HepG2 (cell line): ENCODE measurements around the gene RBBP8. TPM values are rescaled to one million over a fixed set of nuclear protein-coding genes. Genes with fewer than 3 reads are reported as not detected.

Source experiments
- ATAC-seq: fragments of 200-7000 bp; cut with Tn5 transposase; 3 replicates; pipeline ENCODE4 v1.9.1; 2020; ENCODE audit warnings: mild to moderate bottlenecking, moderate library complexity
- BruUV-seq: library from RNA; stranded (reverse); fragments of 400-500 nt; replicated peaks from 2 replicates; lab custom pipeline; 2021; lab: Mats Ljungman, UMichigan
- CTCF ChIA-PET: fragments of 300-600 bp; formaldehyde crosslinking; extraction: SDS; loops from one replicate; lab custom pipeline; 2021; ENCODE audit warnings: low total read pairs, inconsistent platforms, low intra/inter-chr PET ratio; lab: Yijun Ruan, JAX
- POLR2A ChIA-PET: fragments of 350-600 bp; sonication (Branson Sonifier 250); formaldehyde crosslinking; loops from one replicate; lab custom pipeline; 2020; ENCODE audit warnings: antibody characterized with exemption, inconsistent platforms; lab: Yijun Ruan, JAX
- DNase-seq: peaks from one replicate; pipeline ENCODE4 v3.0.0-alpha.2; 2015; ENCODE audit warnings: low spot score
- FAIRE-seq: peaks from 3 replicates; lab custom pipeline; 2011; peaks lifted over from hg19 to GRCh38; lab: Jason Lieb, UNC
- H2AFZ ChIP-seq: one replicate; pipeline ENCODE4 v1.6.1; 2011; ENCODE audit warnings: low read length, inconsistent platforms
- H3K27ac ChIP-seq: fragments of 300-600 bp; 3 replicates; pipeline ENCODE4 v1.8.0; 2011; ENCODE audit warnings: mixed run types, mild to moderate bottlenecking, mixed read lengths, low read length, inconsistent platforms; ENCODE audit not compliant: insufficient read depth; ENCODE audit errors: extremely low read length
- H3K27me3 ChIP-seq, 2 experiments: fragments of 200-600 bp in 1 of 2; 2 replicates in 1 of 2; 3 replicates in 1 of 2; pipeline versions ENCODE4 v1.6.0 to v1.8.0; 2011; ENCODE audit warnings: low read length in 2 of 2, mild to moderate bottlenecking in 2 of 2, moderate library complexity in 2 of 2, inconsistent platforms in 1 of 2; ENCODE audit not compliant: insufficient read depth in 2 of 2, control insufficient read depth in 1 of 2
- H3K36me3 ChIP-seq, 2 experiments: fragments of 200-600 bp in 1 of 2; replicated peaks in 1 of 2; 2 replicates in 1 of 2; 3 replicates in 1 of 2; pipeline versions ENCODE4 v1.5.1 to v1.8.0; 2011; ENCODE audit warnings: low read length in 2 of 2, inconsistent platforms in 1 of 2; ENCODE audit not compliant: insufficient read depth in 2 of 2, control insufficient read depth in 1 of 2
- H3K4me1 ChIP-seq: 2 replicates; pipeline ENCODE4 v1.5.1; 2012; ENCODE audit warnings: low read length, inconsistent platforms; ENCODE audit not compliant: insufficient read depth
- H3K4me2 ChIP-seq: 2 replicates; pipeline ENCODE4 v1.6.0; 2011; ENCODE audit warnings: low read depth, low read length, inconsistent platforms
- H3K4me3 ChIP-seq, 3 experiments: fragments of 200-600 bp in 1 of 3; sonication (generic), shearing (Covaris generic) in 1 of 3; replicated peaks in 1 of 3; 2 replicates each; pipeline ENCODE4 v1.5.1; 2011 to 2016; ENCODE audit warnings: low read length in 3 of 3, inconsistent platforms in 2 of 3, low read depth in 2 of 3, mild to moderate bottlenecking in 2 of 3, control low read depth in 1 of 3, mixed read lengths in 1 of 3; ENCODE audit not compliant: insufficient read depth in 1 of 3
- H3K79me2 ChIP-seq: one replicate; pipeline ENCODE4 v1.6.1; 2011; ENCODE audit warnings: low read length, inconsistent platforms; ENCODE audit not compliant: insufficient read depth
- H3K9ac ChIP-seq: 2 replicates; pipeline ENCODE4 v1.6.0; 2011; ENCODE audit warnings: mild to moderate bottlenecking, low read depth, low read length, inconsistent platforms; ENCODE audit not compliant: insufficient read depth
- H3K9me3 ChIP-seq: 2 replicates; pipeline ENCODE4 v1.5.1; 2012; ENCODE audit warnings: mild to moderate bottlenecking, low read length
- H4K20me1 ChIP-seq: 2 replicates; pipeline ENCODE4 v1.6.0; 2011; ENCODE audit warnings: inconsistent platforms, mild to moderate bottlenecking, low read length, moderate library complexity; ENCODE audit not compliant: insufficient read depth
- CENPX ChIP-seq: sonication (generic); formaldehyde crosslinking; IDR thresholded peaks from 2 replicates; pipeline ENCODE4 v1.9.0; 2021; ENCODE audit warnings: mild to moderate bottlenecking, missing genetic modification reagents, moderate library complexity
- DR1 ChIP-seq: sonication (generic); formaldehyde crosslinking; IDR thresholded peaks from 2 replicates; pipeline ENCODE4 v1.8.0; 2021; ENCODE audit warnings: mild to moderate bottlenecking, missing genetic modification reagents, inconsistent platforms
- JUN ChIP-seq: sonication (generic); formaldehyde crosslinking; IDR thresholded peaks from 2 replicates; pipeline ENCODE4 v1.4.0; 2020; ENCODE audit warnings: mild to moderate bottlenecking, missing genetic modification reagents
- POLR2G ChIP-seq: fragments of 200-400 bp; formaldehyde crosslinking; IDR thresholded peaks from 2 replicates; pipeline ENCODE4 v1.6.1; 2018; ENCODE audit warnings: mild to moderate bottlenecking, low read depth, low read length, moderate library complexity
- XBP1 ChIP-seq: sonication (generic); formaldehyde crosslinking; IDR thresholded peaks from 2 replicates; pipeline ENCODE4 v1.5.0; 2020; ENCODE audit warnings: missing genetic modification reagents
- ZNF407 ChIP-seq: sonication (generic); formaldehyde crosslinking; IDR thresholded peaks from one replicate; pipeline ENCODE4 v1.5.1; 2020; ENCODE audit warnings: mild to moderate bottlenecking, missing genetic modification reagents; ENCODE audit errors: not compliant biosample characterization
- ZNF589 ChIP-seq: sonication (generic); formaldehyde crosslinking; conservative IDR thresholded peaks from 2 replicates; pipeline ENCODE4 v1.8.0; 2022; ENCODE audit warnings: mild to moderate bottlenecking, moderate library complexity, missing genetic modification reagents
- WGBS: methylation state at CpG from one replicate; pipeline ENCODE4 v1.1.6; 2017; ENCODE audit warnings: low lambda C conversion rate; 5-methylcytosine and 5-hydroxymethylcytosine counted together
- in situ Hi-C: cut with HindIII; loops from 2 replicates; pipeline ENCODE4 v1.10.0; 2017; ENCODE audit warnings: low pct_unique_long_range_greater_than_20kb; ENCODE audit not compliant: extremely low pct_ligation_motif_present
- intact Hi-C: fragments of 100-400 bp; cut with micrococcal nuclease; formaldehyde crosslinking; loops from one replicate; pipeline ENCODE4 v1.10.0; 2022; ENCODE audit not compliant: unreplicated experiment
- polyA plus RNA-seq, 8 experiments: library from polyadenylated mRNA; depleted of rRNA in 3 of 8; stranded (reverse) in 7 of 8; unstranded in 1 of 8; fragments of >200 nt; fragmentation: Illumina TruSeq in 4 of 8; extraction: Trizol in 4 of 8; gene quantifications; 2 replicates each; pipeline versions ENCODE4 v1.2.1 to v1.2.3, GENCODE V29; 2011 to 2016; ENCODE audit warnings: low read depth in 4 of 8, missing spikeins in 1 of 8, mixed read lengths in 1 of 8; ENCODE audit not compliant: insufficient read depth in 1 of 8
- total RNA-seq, 5 experiments: library from RNA; depleted of rRNA; stranded (reverse); fragments of >200 nt; fragmentation: Illumina TruSeq; extraction: Trizol; gene quantifications; 2 replicates each; pipeline ENCODE4 v1.2.3, GENCODE V29; 2016; ENCODE audit warnings: low read depth in 1 of 5
- TF ChIP-seq, protein P1 (sequence below): sonication (generic); formaldehyde crosslinking; IDR thresholded peaks from 2 replicates; pipeline ENCODE4 v1.5.0; 2020; ENCODE audit warnings: mild to moderate bottlenecking, missing genetic modification reagents
- TF ChIP-seq, protein P2 (sequence below): sonication (generic); formaldehyde crosslinking; conservative IDR thresholded peaks from 2 replicates; pipeline ENCODE4 v1.4.0; 2020; ENCODE audit warnings: missing genetic modification reagents

RBBP8 gene
- total and polyA plus RNA-seq, 2 of the 13 experiments (the other 11 are each of a cell fraction or from before 2014, with no cell fraction given), result 14.2 to 47.4 TPM

GRCh38 chr18:23021623-23022022, 88.5 kb downstream of the RBBP8 start (continued):
- no peak for TF ChIP-seq DR1 (CRISPR knock-in tag)
- no peak for TF ChIP-seq POLR2G
- TF ChIP-seq, protein P1, sequence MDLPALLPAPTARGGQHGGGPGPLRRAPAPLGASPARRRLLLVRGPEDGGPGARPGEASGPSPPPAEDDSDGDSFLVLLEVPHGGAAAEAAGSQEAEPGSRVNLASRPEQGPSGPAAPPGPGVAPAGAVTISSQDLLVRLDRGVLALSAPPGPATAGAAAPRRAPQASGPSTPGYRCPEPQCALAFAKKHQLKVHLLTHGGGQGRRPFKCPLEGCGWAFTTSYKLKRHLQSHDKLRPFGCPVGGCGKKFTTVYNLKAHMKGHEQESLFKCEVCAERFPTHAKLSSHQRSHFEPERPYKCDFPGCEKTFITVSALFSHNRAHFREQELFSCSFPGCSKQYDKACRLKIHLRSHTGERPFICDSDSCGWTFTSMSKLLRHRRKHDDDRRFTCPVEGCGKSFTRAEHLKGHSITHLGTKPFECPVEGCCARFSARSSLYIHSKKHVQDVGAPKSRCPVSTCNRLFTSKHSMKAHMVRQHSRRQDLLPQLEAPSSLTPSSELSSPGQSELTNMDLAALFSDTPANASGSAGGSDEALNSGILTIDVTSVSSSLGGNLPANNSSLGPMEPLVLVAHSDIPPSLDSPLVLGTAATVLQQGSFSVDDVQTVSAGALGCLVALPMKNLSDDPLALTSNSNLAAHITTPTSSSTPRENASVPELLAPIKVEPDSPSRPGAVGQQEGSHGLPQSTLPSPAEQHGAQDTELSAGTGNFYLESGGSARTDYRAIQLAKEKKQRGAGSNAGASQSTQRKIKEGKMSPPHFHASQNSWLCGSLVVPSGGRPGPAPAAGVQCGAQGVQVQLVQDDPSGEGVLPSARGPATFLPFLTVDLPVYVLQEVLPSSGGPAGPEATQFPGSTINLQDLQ (CRISPR knock-in tag), result no peak
- TF ChIP-seq ZNF589 (CRISPR knock-in tag), result no peak
- TF ChIP-seq, protein P2, sequence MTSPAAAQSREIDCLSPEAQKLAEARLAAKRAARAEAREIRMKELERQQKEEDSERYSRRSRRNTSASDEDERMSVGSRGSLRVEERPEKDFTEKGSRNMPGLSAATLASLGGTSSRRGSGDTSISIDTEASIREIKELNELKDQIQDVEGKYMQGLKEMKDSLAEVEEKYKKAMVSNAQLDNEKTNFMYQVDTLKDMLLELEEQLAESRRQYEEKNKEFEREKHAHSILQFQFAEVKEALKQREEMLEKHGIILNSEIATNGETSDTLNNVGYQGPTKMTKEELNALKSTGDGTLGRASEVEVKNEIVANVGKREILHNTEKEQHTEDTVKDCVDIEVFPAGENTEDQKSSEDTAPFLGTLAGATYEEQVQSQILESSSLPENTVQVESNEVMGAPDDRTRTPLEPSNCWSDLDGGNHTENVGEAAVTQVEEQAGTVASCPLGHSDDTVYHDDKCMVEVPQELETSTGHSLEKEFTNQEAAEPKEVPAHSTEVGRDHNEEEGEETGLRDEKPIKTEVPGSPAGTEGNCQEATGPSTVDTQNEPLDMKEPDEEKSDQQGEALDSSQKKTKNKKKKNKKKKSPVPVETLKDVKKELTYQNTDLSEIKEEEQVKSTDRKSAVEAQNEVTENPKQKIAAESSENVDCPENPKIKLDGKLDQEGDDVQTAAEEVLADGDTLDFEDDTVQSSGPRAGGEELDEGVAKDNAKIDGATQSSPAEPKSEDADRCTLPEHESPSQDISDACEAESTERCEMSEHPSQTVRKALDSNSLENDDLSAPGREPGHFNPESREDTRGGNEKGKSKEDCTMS (CRISPR knock-in tag), result no peak
- no peak for TF ChIP-seq JUN (CRISPR knock-in tag)
- TF ChIP-seq XBP1, result no peak
- TF ChIP-seq, all 625 proteins: peak for 0

DNA sequence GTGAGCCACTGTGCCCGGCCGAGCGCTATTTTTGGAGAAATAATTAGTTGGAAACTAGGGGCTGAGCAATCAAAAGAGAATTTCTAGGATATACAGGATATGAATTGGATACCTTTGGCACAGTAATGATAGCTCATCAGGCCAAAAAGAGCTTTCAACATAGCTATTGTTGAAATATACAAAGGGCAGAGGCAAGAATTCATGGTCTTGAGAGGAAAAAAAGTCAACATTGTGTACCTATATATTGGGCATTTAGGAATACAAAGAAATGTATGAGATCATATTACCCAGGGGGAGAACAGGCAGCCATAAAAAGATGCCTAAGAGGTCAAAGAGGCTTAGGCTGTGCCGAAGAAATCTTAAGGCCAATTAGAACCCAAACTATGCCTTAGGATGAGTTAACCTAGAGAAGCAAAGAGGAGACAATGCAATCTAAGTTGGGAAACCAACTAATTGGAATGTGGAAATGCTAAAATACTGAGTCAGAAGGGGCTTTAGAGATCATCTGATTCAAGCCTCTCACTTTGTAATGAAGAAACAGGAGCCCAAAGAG, 99.0 kb downstream of the RBBP8 start:
- FAIRE-seq (no peak), DNase-seq (no peak), ATAC-seq (no peak)
- BruUV-seq, result no TSS peak
- no peak overlapping the region for H3K4me3 ChIP-seq
- H3K79me2 ChIP-seq, result no peaks in the 10 kb centered on the region
- H3K4me1 ChIP-seq, result no peaks in the 10 kb centered on the region
- in situ Hi-C loops (no loop called here), intact Hi-C loops (no loop called here)
- no peaks in the 10 kb centered on the region for H4K20me1 ChIP-seq
- peaks cover 0 to 9% of the 10 kb centered on the region in 2 experiments; a peak in 1 of 5 replicates for H3K36me3 ChIP-seq
- H3K4me2 ChIP-seq, result no peak overlapping the region
- H3K9ac ChIP-seq, result no peak overlapping the region
- ChIA-PET POLR2A (no interaction called here), CTCF (no interaction called here)
- H3K27me3 ChIP-seq, result no peaks in the 10 kb centered on the region
- no peak overlapping the region for H3K27ac ChIP-seq
- 90% methylated on average over 4 of the region's 4 CpGs for WGBS
- H2AFZ ChIP-seq, result no peak overlapping the region
- no peaks in the 10 kb centered on the region for H3K9me3 ChIP-seq
- TF ChIP-seq ZNF407 (CRISPR knock-in tag) (no peak), CENPX (CRISPR knock-in tag) (no peak)
